GM18499 (cell line): Measurements from ENCODE around the gene PACS1.

Experiments
- ATAC-seq: cut with Tn5 transposase; IDR thresholded peaks from one replicate; pipeline ENCODE4 v1.9.1; 2021; ENCODE audit warnings: moderate number of reproducible peaks; ENCODE audit not compliant: insufficient read depth, unreplicated experiment

PACS1 gene

DNA sequence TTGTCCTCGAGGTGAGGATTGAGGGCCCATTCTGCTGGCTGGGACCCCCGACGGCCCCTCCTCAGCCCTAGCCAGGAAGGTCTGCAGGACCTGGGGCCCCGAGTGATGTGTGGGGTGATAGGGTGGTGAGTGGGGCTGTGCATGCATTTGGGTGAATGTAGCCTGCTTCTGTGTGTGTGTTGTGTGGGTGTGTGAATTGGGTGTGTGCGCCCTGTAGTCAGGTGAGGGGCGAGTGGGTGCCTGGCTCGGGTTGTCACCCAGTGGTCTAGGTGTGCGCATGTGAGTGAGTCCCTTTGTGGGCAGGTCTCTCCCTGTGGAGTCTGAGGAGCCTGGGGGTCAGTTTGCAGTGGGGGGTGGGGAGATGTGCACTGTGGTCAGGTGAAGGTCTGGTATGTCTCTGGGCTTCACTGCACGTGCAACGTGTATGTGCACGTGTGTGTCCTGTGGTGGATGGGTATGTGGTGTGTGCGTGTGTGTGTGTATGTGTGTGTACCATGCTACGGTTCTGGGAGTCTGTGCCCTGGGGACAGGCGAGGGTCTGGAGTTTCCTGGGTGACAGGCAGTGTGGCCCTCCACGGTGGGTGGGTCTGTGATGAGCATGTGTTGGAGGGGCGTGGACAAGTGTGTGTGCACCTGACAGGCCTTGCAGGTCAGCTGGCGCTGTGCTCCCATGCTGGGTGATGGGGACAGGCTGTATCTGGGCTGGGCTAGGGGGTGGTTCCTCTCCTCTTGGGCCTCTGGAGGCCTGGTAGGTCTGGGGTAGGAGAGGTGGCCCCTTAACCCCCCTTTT is 222.7 kb downstream of the PACS1 start:
- ATAC-seq = no peak

DNA sequence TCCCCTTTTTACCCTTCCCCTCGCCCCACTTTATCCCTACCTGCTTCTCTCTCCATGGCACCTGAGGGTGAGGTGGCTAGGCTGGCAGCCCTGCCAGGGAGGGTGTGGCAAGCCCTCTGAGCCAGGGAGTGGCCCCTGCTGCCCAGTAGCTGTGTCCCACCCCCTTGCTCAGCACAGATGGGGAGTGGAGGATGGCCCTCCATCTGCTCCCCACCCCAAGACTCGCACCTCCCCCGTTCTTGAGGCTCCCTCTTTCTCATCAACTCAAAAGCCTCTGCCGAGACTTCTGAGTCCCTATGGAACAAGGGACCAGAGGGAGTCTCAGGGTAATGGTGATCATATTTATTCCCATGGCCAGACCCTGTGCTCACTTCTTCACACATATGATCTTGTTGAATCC is 223.3 kb downstream of the PACS1 start:
- no peak for ATAC-seq

- ATAC-seq = no peak
Measured at GRCh38 chr11:66293777-66294625, 223.9 kb downstream of the PACS1 start.
